Pulmonary artery endothelial cell (primary cell): ENCODE results near the gene ADRA2B. TPM values are rescaled to one million over a fixed set of nuclear protein-coding genes. Genes with fewer than 3 reads are reported as not detected.
"Not testable (repeated sequence)": the region's sequence is repeated elsewhere in the genome, so short reads cannot be mapped to it uniquely, and the experiment has no call there.

Experiments
- DNase-seq: peaks from one replicate; pipeline ENCODE4 v3.0.0-alpha.2; 2011; ENCODE audit warnings: low read depth, low spot score
- total RNA-seq: library from RNA; depleted of rRNA; stranded (reverse); fragments of >200 nt; gene quantifications from 2 replicates; pipeline ENCODE4 v1.2.3, GENCODE V29; 2014

The ADRA2B gene
- total RNA-seq, 1 donor from 2014 or later, result not detected

DNA sequence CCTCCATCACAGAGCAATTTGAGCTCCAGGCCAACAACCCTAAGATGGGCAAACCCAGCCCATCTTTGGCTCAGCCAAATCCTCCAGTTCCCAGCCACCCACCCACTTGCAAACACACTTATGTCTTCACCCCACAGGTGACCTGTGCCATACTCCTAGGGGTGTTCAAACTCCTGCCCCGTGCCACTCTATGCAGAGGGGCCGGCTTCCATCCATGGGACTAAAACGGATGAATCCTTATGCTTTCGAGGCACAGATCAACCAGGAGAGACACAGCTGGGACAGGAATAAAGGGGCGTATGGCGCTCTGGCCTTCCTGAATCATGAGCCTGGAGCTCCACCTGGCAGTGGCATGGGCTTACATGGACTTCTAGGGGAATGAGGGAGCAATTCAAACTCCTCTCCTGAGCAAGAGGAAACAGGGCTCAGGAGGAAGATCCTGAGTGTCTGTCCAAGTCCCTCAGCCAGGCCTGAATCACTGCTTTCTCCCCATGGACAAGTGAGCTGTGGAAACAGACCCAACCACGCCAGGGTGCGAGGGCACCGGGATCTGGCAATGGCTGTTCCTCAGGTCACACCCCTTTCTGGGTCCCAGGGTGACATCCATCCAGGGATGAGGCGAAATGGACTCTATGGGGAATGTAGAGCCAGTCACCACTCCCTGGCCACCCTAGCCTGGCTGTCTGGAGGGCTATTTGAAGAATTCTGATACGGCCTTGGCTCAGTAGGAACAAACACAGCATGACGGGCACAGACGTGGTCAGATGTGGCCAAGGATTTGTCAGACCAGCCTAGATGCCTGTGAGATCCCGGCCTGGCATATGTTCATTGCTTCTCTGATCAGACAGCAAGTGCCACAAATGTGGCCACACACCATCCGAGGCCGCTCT lies 45.0 kb downstream of the ADRA2B start:
- not testable (repeated sequence) for DNase-seq

DNA sequence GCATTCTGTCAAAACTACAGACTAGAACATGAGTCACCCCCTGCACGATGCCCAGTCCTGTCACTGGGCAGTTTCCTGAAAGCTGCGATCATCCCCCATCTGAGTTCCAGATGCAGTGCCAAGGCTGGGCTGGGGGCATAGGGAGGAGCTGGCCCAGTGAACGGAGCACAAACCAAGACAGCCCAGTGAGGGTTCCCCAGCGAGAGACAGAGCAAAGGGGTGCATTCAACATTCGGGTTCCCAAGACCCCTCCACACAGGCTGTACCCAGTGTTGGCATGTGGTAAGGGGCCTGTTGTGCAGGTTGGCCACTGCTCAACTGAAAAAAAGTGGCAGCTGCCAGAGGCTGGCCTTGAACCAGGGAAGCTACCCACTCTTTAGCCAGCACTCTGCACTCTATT lies 46.0 kb downstream of the ADRA2B start:
- not testable (repeated sequence) for DNase-seq

GRCh38 chr2:96069878-96070277 lies 46.5 kb downstream of the ADRA2B start:
- not testable (repeated sequence) for DNase-seq

GRCh38 chr2:96067902-96068581 lies 48.3 kb downstream of the ADRA2B start:
- not testable (repeated sequence) for DNase-seq

GRCh38 chr2:96067098-96067660 lies 49.2 kb downstream of the ADRA2B start:
- DNase-seq, result not testable (repeated sequence)

GRCh38 chr2:96066511-96066910 lies 49.9 kb downstream of the ADRA2B start:
- not testable (repeated sequence) for DNase-seq

GRCh38 chr2:96065954-96066353 lies 50.4 kb downstream of the ADRA2B start:
- DNase-seq, result not testable (repeated sequence)

DNA sequence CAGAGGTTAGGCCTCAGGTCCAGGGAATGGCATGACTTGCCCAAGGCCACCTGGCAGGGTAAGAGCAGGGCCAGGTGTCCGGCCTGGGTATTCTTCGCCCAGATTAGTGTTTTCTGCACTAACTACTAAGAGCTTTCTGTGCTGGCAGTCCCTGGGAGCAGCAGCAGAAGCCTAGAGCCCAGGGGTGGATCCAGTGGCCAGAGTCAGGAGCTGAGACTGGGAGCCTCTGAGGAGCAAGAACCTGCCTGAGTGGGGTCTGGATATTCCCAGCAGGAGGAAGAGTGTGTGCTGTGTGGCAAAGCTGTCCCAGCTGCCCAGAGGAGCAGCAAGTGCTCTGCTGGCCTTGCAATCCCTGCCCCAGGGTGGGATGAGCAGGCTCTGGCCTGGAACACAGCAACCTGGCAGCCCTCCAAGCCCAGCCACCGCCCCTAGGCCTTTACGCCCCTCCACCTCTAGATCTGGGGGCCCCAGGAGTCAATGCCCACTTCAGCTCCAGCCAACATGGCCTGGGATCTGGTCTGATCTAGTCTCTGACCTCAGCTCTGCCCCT lies 50.9 kb downstream of the ADRA2B start:
- no peak for DNase-seq

- not testable (repeated sequence) for DNase-seq
Measured at GRCh38 chr2:96064760-96065159, 51.6 kb downstream of the ADRA2B start.

DNA sequence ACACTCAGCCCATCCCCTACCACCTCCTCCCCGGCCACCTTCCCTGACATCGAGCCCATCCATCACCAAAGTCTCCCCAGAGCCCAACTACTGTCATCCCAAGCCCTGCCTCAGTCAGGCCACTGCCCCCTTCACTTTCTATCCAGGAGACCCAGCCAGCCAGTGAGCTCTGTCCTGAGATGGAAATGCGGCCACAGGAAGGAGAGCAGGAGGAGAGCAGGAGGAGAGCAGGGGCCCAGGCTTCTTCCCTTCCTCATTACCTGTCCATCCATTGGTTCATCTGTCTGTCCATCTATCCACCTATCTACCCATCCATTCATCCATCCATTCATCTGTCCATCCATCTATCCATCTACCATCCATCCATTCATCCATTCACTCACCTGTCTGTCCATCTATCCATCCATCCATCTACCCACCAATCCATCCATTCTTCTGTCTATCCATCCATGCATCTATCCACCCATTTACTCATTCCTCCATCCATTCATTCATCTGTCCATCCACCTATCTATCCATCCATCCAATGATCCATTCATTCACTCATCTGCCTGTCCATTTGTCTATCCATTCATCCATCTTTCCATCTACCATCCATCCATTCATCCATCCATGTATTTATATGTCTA lies 52.2 kb downstream of the ADRA2B start:
- DNase-seq, result not testable (repeated sequence)

GRCh38 chr2:96063116-96063899 lies 53.1 kb downstream of the ADRA2B start:
- not testable (repeated sequence) for DNase-seq

Other genes with a start within 250 kb of the ADRA2B start
- 39.6 and 45.0 TPM in 2 replicates for gene ANKRD36C, start 124.7 kb downstream of the ADRA2B start, total RNA-seq
- gene GPAT2, start 81.7 kb downstream of the ADRA2B start, total RNA-seq, result 5.1 and 6.3 TPM in 2 replicates
- 0.07 TPM in 1 of 2 replicates, not detected in the other for gene ASTL, start 21.9 kb upstream of the ADRA2B start, total RNA-seq
- gene DUSP2, start 28.9 kb upstream of the ADRA2B start, total RNA-seq, result 0.42 and 0.53 TPM in 2 replicates
- 159 and 229 TPM in 2 replicates for gene STARD7, start 92.3 kb upstream of the ADRA2B start, total RNA-seq
- 17.1 and 22.4 TPM in 2 replicates for gene TMEM127, start 149.4 kb upstream of the ADRA2B start, total RNA-seq
- gene CIAO1, start 149.7 kb upstream of the ADRA2B start, total RNA-seq, result 96.7 and 106 TPM in 2 replicates
- gene SNRNP200, start 189.0 kb upstream of the ADRA2B start, total RNA-seq, result 64.1 and 68.1 TPM in 2 replicates
- gene ITPRIPL1, start 208.7 kb upstream of the ADRA2B start, total RNA-seq, result 1.3 and 5.4 TPM in 2 replicates
- 17.7 and 29.2 TPM in 2 replicates for gene NCAPH, start 219.2 kb upstream of the ADRA2B start, total RNA-seq